HCT116 (cell line): Measurements from ENCODE around the gene CDKL5. TPM values are rescaled to one million over a fixed set of nuclear protein-coding genes. Genes with fewer than 3 reads are reported as not detected.

ENCODE experiments used
- ATAC-seq: fragments of 200-7000 bp; cut with Tn5 transposase; 2 replicates; pipeline ENCODE4 v1.9.1; 2020; ENCODE audit warnings: mild to moderate bottlenecking, moderate library complexity
- BruUV-seq: library from RNA; stranded (reverse); fragments of 400-500 nt; replicated peaks from 2 replicates; lab custom pipeline; 2021; lab: Mats Ljungman, UMichigan
- CTCF ChIA-PET: fragments of 300-600 bp; sonication (Branson Sonifier 250); formaldehyde crosslinking; loops from one replicate; lab custom pipeline; 2021; ENCODE audit warnings: antibody characterized with exemption; lab: Charles Lee
- POLR2A ChIA-PET: fragments of 300-600, 350-600 bp; sonication (Branson Sonifier 250); formaldehyde crosslinking; loops from one replicate; lab custom pipeline; 2021; ENCODE audit warnings: antibody characterized with exemption; lab: Charles Lee
- RAD21 ChIA-PET, 2 experiments: fragments of 300-600 bp; sonication (Branson Sonifier 250); formaldehyde crosslinking; loops; one replicate each; lab custom pipeline; 2023; ENCODE audit warnings: low total read pairs in 2 of 2; ENCODE audit not compliant: uncharacterized antibody in 2 of 2, unreplicated experiment in 2 of 2, low non-redundant PET in 1 of 2; lab: Charles Lee
- DNase-seq: peaks from one replicate; pipeline ENCODE4 v3.0.0-alpha.2; 2010; ENCODE audit warnings: low read depth, low spot score
- H2AFZ ChIP-seq: fragments of 200-600 bp; shearing (Covaris generic), sonication (generic); 2 replicates; pipeline ENCODE4 v1.6.1; 2017; ENCODE audit warnings: low read depth, mixed run types, mixed read lengths, antibody characterized with exemption, low read length; ENCODE audit not compliant: poor library complexity, severe bottlenecking
- H3K27ac ChIP-seq: 2 replicates; pipeline ENCODE4 v1.5.1; 2012; ENCODE audit warnings: low read depth, low read length
- H3K27me3 ChIP-seq: fragments of 200-600 bp; sonication (generic); 2 replicates; pipeline ENCODE4 v1.6.1; 2016; ENCODE audit warnings: mixed run types, low read length, mixed read lengths; ENCODE audit not compliant: insufficient read depth
- H3K36me3 ChIP-seq, 2 experiments: fragments of 200-500 bp in 1 of 2; fragments of 200-600 bp in 1 of 2; sonication (Bioruptor generic) in 1 of 2; sonication (generic) in 1 of 2; 2 replicates each; pipeline versions ENCODE4 v1.5.1 to v1.6.1; 2014 to 2016; ENCODE audit warnings: low read length in 2 of 2, inconsistent platforms in 1 of 2, mixed read lengths in 1 of 2, mixed run types in 1 of 2; ENCODE audit not compliant: insufficient read depth in 2 of 2, control insufficient read depth in 1 of 2
- H3K4me1 ChIP-seq, 2 experiments: fragments of 200-600 bp in 1 of 2; sonication (generic) in 1 of 2; 2 replicates each; pipeline versions ENCODE4 v1.5.1 to v1.6.1; 2012 to 2017; ENCODE audit warnings: low read length in 2 of 2, inconsistent platforms in 1 of 2, mild to moderate bottlenecking in 1 of 2, mixed read lengths in 1 of 2, mixed run types in 1 of 2, moderate library complexity in 1 of 2; ENCODE audit not compliant: insufficient read depth in 2 of 2, control insufficient read depth in 1 of 2
- H3K4me2 ChIP-seq: fragments of 200-600 bp; sonication (generic); 2 replicates; pipeline ENCODE4 v1.6.1; 2017; ENCODE audit warnings: mixed run types, low read length, mixed read lengths
- H3K4me3 ChIP-seq, 2 experiments: fragments of 200-600 bp in 1 of 2; sonication (generic) in 1 of 2; replicated peaks in 1 of 2; 2 replicates each; pipeline ENCODE4 v1.5.1; 2011 to 2016; ENCODE audit warnings: low read length in 2 of 2, control low read depth in 1 of 2, low read depth in 1 of 2, mild to moderate bottlenecking in 1 of 2, mixed read lengths in 1 of 2, mixed run types in 1 of 2
- H3K79me2 ChIP-seq: fragments of 200-600 bp; sonication (generic); 2 replicates; pipeline ENCODE4 v1.6.1; 2017; ENCODE audit warnings: mild to moderate bottlenecking, mixed run types, low read length, moderate library complexity, mixed read lengths; ENCODE audit not compliant: insufficient read depth
- H3K9ac ChIP-seq: fragments of 200-600 bp; sonication (generic); 2 replicates; pipeline ENCODE4 v1.6.1; 2016; ENCODE audit warnings: low read length, mixed read lengths
- H3K9me2 ChIP-seq: fragments of 200-600 bp; sonication (generic), shearing (Covaris generic); 2 replicates; pipeline ENCODE4 v1.6.1; 2017; ENCODE audit warnings: mixed run types, mild to moderate bottlenecking, moderate library complexity; ENCODE audit not compliant: insufficient read depth
- H3K9me3 ChIP-seq, 2 experiments: fragments of 200-500 bp in 1 of 2; fragments of 200-600 bp in 1 of 2; sonication (Bioruptor generic) in 1 of 2; sonication (generic) in 1 of 2; 2 replicates each; pipeline ENCODE4 v1.6.1; 2014 to 2017; ENCODE audit warnings: low read length in 2 of 2, mixed read lengths in 2 of 2, inconsistent platforms in 1 of 2, low read depth in 1 of 2, mild to moderate bottlenecking in 1 of 2, mixed run types in 1 of 2, moderate library complexity in 1 of 2; ENCODE audit not compliant: control insufficient read depth in 1 of 2, insufficient read depth in 1 of 2
- H4K20me1 ChIP-seq: fragments of 200-600 bp; sonication (generic), shearing (Covaris generic); 2 replicates; pipeline ENCODE4 v1.6.1; 2017; ENCODE audit warnings: mixed run types, mild to moderate bottlenecking, moderate library complexity; ENCODE audit not compliant: insufficient read depth
- ATF3 ChIP-seq: IDR thresholded peaks from 2 replicates; pipeline ENCODE4 v1.6.1; 2012
- CEBPB ChIP-seq: IDR thresholded peaks from 2 replicates; pipeline ENCODE4 v1.6.1; 2012; ENCODE audit warnings: low read depth
- CTCF ChIP-seq, 3 experiments: fragments of 200-600 bp in 1 of 3; sonication (generic) in 1 of 3; IDR thresholded peaks in 2 of 3; conservative IDR thresholded peaks in 1 of 3; 2 replicates each; pipeline ENCODE4 v1.5.1; 2012 to 2017; ENCODE audit warnings: low read depth in 2 of 3, low read length in 2 of 3, antibody characterized with exemption in 1 of 3, borderline replicate concordance in 1 of 3, control low read depth in 1 of 3, mild to moderate bottlenecking in 1 of 3, mixed read lengths in 1 of 3, mixed run types in 1 of 3, moderate library complexity in 1 of 3; ENCODE audit not compliant: insufficient read depth in 1 of 3
- EZH2phosphoT487 ChIP-seq: fragments of 200-600 bp; IDR thresholded peaks from 2 replicates; pipeline ENCODE4 v1.6.1; 2018; ENCODE audit warnings: antibody characterized with exemption, borderline replicate concordance
- MAX ChIP-seq: IDR thresholded peaks from 2 replicates; pipeline ENCODE4 v1.6.1; 2012
- POLR2A ChIP-seq: IDR thresholded peaks from 2 replicates; pipeline ENCODE4 v1.7.0; 2011; ENCODE audit warnings: borderline replicate concordance; ENCODE audit not compliant: insufficient read depth, insufficient read length; ENCODE audit errors: extremely low read depth
- RAD21 ChIP-seq: IDR thresholded peaks from 2 replicates; pipeline ENCODE4 v1.6.1; 2012; ENCODE audit warnings: low read depth, mild to moderate bottlenecking
- REST ChIP-seq: IDR thresholded peaks from 2 replicates; pipeline ENCODE4 v1.6.1; 2012; ENCODE audit warnings: low read depth
- TCF7L2 ChIP-seq: IDR thresholded peaks from 2 replicates; pipeline ENCODE4 v1.7.0; 2011; ENCODE audit warnings: borderline replicate concordance, inconsistent platforms; ENCODE audit not compliant: insufficient read depth, insufficient read length; ENCODE audit errors: extremely low read depth
- ZBTB33 ChIP-seq: IDR thresholded peaks from 2 replicates; pipeline ENCODE4 v1.6.1; 2011; ENCODE audit warnings: mild to moderate bottlenecking, low read length, moderate library complexity; ENCODE audit not compliant: insufficient replicate concordance; ENCODE audit errors: extremely low read depth
- intact Hi-C: fragments of 100-400 bp; cut with micrococcal nuclease; formaldehyde crosslinking; loops from 2 replicates; pipeline ENCODE4 v1.10.0; 2022
- total RNA-seq: library from RNA; stranded (reverse); gene quantifications from one replicate; pipeline ENCODE4 v1.2.1, GENCODE V29; 2021; ENCODE audit not compliant: unreplicated experiment

The CDKL5 gene
- total RNA-seq, 1 experiment from 2014 or later = 2.5 TPM

- Histone ChIP-seq H3K4me2 (no peak overlapping the region), H3K9me3 (no peaks in the 10 kb centered on the region), H3K4me3 (no peak overlapping the region), H3K79me2 (no peaks in the 10 kb centered on the region), H2AFZ (no peak overlapping the region), H3K27me3 (no peaks in the 10 kb centered on the region), H3K27ac (no peak overlapping the region), H4K20me1 (no peaks in the 10 kb centered on the region), H3K36me3 (no peaks in the 10 kb centered on the region), H3K4me1 (no peaks in the 10 kb centered on the region), H3K9ac (no peak overlapping the region), H3K9me2 (no peaks in the 10 kb centered on the region)
- intact Hi-C loops = no loop called here
- BruUV-seq = no TSS peak
- no peak for DNase-seq
- ChIA-PET POLR2A (no interaction called here), RAD21 (no interaction called here), CTCF (no interaction called here)
- ATAC-seq = no peak
- TF ChIP-seq ZBTB33 (no peak), EZH2phosphoT487 (no peak), REST (no peak), ATF3 (no peak), RAD21 (no peak), MAX (no peak), CEBPB (no peak), CTCF (IDR thresholded peaks at IDR 0.05 in 2 of 3, conservative IDR thresholded peaks at IDR 0.05 in 1 of 3; ENCODE audit: borderline replicate concordance in 1 of 3, insufficient read depth in 1 of 3, low read depth in 2 of 3, low read length in 2 of 3) (no peak), TCF7L2 (no peak), POLR2A (no peak)
Measured at GRCh38 chrX:18457000-18457399, 31.6 kb downstream of the CDKL5 start.
